NCI-H187 treated with DMSO at 0.1 percent for 48 hours (cell line): Measurements from ENCODE around the gene TLR5.
"Not testable (repeated sequence)": the region's sequence is repeated elsewhere in the genome, so short reads cannot be mapped to it uniquely, and the experiment has no call there.

Experiments used
- DNase-seq: peaks from one replicate; lab custom pipeline; 2025; lab: John Stamatoyannopoulos, UW

TLR5 gene

GRCh38 chr1:223142795-223143536 is at the start of gene TLR5:
TSS of gene TLR5 (minus strand) at chr1:223143248. CDS start at chr1:223113031, 30,217 bp downstream.
- no peak for DNase-seq

- no peak for DNase-seq
Measured at GRCh38 chr1:223189903-223190724, 47.1 kb upstream of the TLR5 start.

- DNase-seq = no peak
Measured at GRCh38 chr1:223189525-223189902, 46.5 kb upstream of the TLR5 start.

GRCh38 chr1:223188618-223189356 is 45.7 kb upstream of the TLR5 start:
- DNase-seq = no peak

GRCh38 chr1:223186800-223187199 is 43.8 kb upstream of the TLR5 start:
- no peak for DNase-seq

GRCh38 chr1:223183268-223183862 is 40.3 kb upstream of the TLR5 start:
- DNase-seq = no peak

GRCh38 chr1:223180731-223181321 is 37.8 kb upstream of the TLR5 start:
- DNase-seq = no peak

- no peak for DNase-seq
Measured at GRCh38 chr1:223179786-223180185, 36.7 kb upstream of the TLR5 start.

- no peak for DNase-seq
Measured at GRCh38 chr1:223179280-223179679, 36.2 kb upstream of the TLR5 start.

- DNase-seq = no peak
Measured at GRCh38 chr1:223177681-223178080, 34.6 kb upstream of the TLR5 start.

GRCh38 chr1:223176437-223176836 is 33.4 kb upstream of the TLR5 start:
- DNase-seq = no peak

GRCh38 chr1:223175633-223176032 is 32.6 kb upstream of the TLR5 start:
- no peak for DNase-seq

- DNase-seq = no peak
Measured at GRCh38 chr1:223175032-223175431, 32.0 kb upstream of the TLR5 start.

GRCh38 chr1:223169458-223169857 is 26.4 kb upstream of the TLR5 start:
- not testable (repeated sequence) for DNase-seq

- no peak for DNase-seq
Measured at GRCh38 chr1:223161321-223161720, 18.3 kb upstream of the TLR5 start.

GRCh38 chr1:223156343-223156742 is 13.3 kb upstream of the TLR5 start:
- DNase-seq = no peak

- DNase-seq = no peak
Measured at GRCh38 chr1:223155153-223155552, 12.1 kb upstream of the TLR5 start.

- no peak for DNase-seq
Measured at GRCh38 chr1:223153177-223154119, 10.4 kb upstream of the TLR5 start.

- no peak for DNase-seq
Measured at GRCh38 chr1:223152399-223152798, 9.4 kb upstream of the TLR5 start.

- no peak for DNase-seq
Measured at GRCh38 chr1:223150443-223150842, 7.4 kb upstream of the TLR5 start.

GRCh38 chr1:223147873-223148272 is 4.8 kb upstream of the TLR5 start:
- no peak for DNase-seq
